GM12878 (cell line): ENCODE measurements around the gene C5orf52. TPM values are rescaled to one million over a fixed set of nuclear protein-coding genes. Genes with fewer than 3 reads are reported as not detected.

Experiments used
- ATAC-seq: fragments of 200-7000 bp; cut with Tn5 transposase; 3 replicates; pipeline ENCODE4 v1.9.1; 2020; ENCODE audit warnings: mild to moderate bottlenecking, moderate library complexity
- BruUV-seq: library from RNA; stranded (reverse); fragments of 400-500 nt; replicated peaks from 2 replicates; lab custom pipeline; 2021; lab: Mats Ljungman, UMichigan
- CTCF ChIA-PET: fragments of 300-600 bp; sonication (Branson Sonifier 250); formaldehyde crosslinking; extraction: SDS; loops from one replicate; lab custom pipeline; 2021; ENCODE audit warnings: inconsistent platforms; lab: Yijun Ruan, JAX
- POLR2A ChIA-PET: fragments of 350-600 bp; formaldehyde crosslinking; extraction: SDS; loops from one replicate; lab custom pipeline; 2021; ENCODE audit warnings: inconsistent platforms; lab: Charles Lee
- RAD21 ChIA-PET: fragments of 300-600 bp; sonication (Branson Sonifier 250); formaldehyde crosslinking; loops from one replicate; lab custom pipeline; 2023; ENCODE audit warnings: antibody characterized with exemption; ENCODE audit not compliant: unreplicated experiment; lab: Charles Lee
- SMC1A ChIA-PET: fragments of 300-600 bp; sonication (Branson Sonifier 250); formaldehyde crosslinking; loops from one replicate; lab custom pipeline; 2023; ENCODE audit not compliant: unreplicated experiment, uncharacterized antibody; lab: Charles Lee
- DNase-seq: peaks from one replicate; pipeline ENCODE4 v3.0.0-alpha.2; 2011; ENCODE audit warnings: low read depth, low spot score
- FAIRE-seq: peaks from 3 replicates; lab custom pipeline; 2011; peaks lifted over from hg19 to GRCh38; lab: Jason Lieb, UNC
- H2AFZ ChIP-seq: 2 replicates; pipeline ENCODE4 v1.6.0; 2011; ENCODE audit warnings: low read depth, low read length, control low read depth; ENCODE audit not compliant: control insufficient read depth
- H3K27ac ChIP-seq: 2 replicates; pipeline ENCODE4 v1.5.1; 2011; ENCODE audit warnings: control low read depth; ENCODE audit not compliant: control insufficient read depth, insufficient read depth
- H3K27me3 ChIP-seq, 2 experiments: replicated peaks in 1 of 2; 2 replicates each; pipeline versions ENCODE4 v1.6.0 to v1.6.1; 2011; ENCODE audit warnings: low read length in 1 of 2; ENCODE audit not compliant: control insufficient read depth in 2 of 2, insufficient read depth in 2 of 2
- H3K36me3 ChIP-seq, 2 experiments: 2 replicates each; pipeline ENCODE4 v1.5.1; 2011; ENCODE audit warnings: low read length in 1 of 2; ENCODE audit not compliant: control insufficient read depth in 2 of 2, insufficient read depth in 2 of 2
- H3K4me1 ChIP-seq: 2 replicates; pipeline ENCODE4 v1.6.1; 2011; ENCODE audit warnings: mild to moderate bottlenecking, low read length, moderate library complexity, mixed read lengths; ENCODE audit not compliant: control insufficient read depth, insufficient read depth
- H3K4me2 ChIP-seq: 2 replicates; pipeline ENCODE4 v1.6.0; 2011; ENCODE audit warnings: control low read depth; ENCODE audit not compliant: control insufficient read depth, insufficient read depth
- H3K4me3 ChIP-seq: fragments of 200-600 bp; sonication (generic); 2 replicates; pipeline ENCODE4 v1.5.1; 2016
- H3K79me2 ChIP-seq: 2 replicates; pipeline ENCODE4 v1.6.0; 2011; ENCODE audit warnings: low read length; ENCODE audit not compliant: control insufficient read depth, insufficient read depth
- H3K9ac ChIP-seq: 2 replicates; pipeline ENCODE4 v1.8.0; 2011; ENCODE audit warnings: low read length, control low read depth, mixed read lengths; ENCODE audit not compliant: control insufficient read depth, insufficient read depth
- H3K9me3 ChIP-seq: replicated peaks from 3 replicates; pipeline ENCODE4 v1.5.1; 2011; ENCODE audit warnings: mild to moderate bottlenecking, low read length; ENCODE audit not compliant: control insufficient read depth, insufficient read depth
- H4K20me1 ChIP-seq: 2 replicates; pipeline ENCODE4 v1.6.0; 2011; ENCODE audit not compliant: control insufficient read depth, insufficient read depth
- BMI1 ChIP-seq: fragments of 450-650 bp; IDR thresholded peaks from 2 replicates; pipeline ENCODE4 v1.6.1; 2016; ENCODE audit warnings: mild to moderate bottlenecking, moderate library complexity, borderline replicate concordance
- CREB1 ChIP-seq: IDR thresholded peaks from 2 replicates; pipeline ENCODE4 v1.6.1; 2012; ENCODE audit warnings: low read depth, mild to moderate bottlenecking, inconsistent platforms
- FOXM1 ChIP-seq: IDR thresholded peaks from 2 replicates; pipeline ENCODE4 v1.6.1; 2012; ENCODE audit warnings: low read depth, mild to moderate bottlenecking, inconsistent platforms, low read length, moderate library complexity
- HCFC1 ChIP-seq: fragments of 150-350 bp; IDR thresholded peaks from 2 replicates; pipeline ENCODE4 v1.6.1; 2014; ENCODE audit warnings: low read length
- HDGF ChIP-seq: fragments of 450-650 bp; IDR thresholded peaks from 2 replicates; pipeline ENCODE4 v1.6.1; 2016; ENCODE audit warnings: antibody characterized with exemption
- JUNB ChIP-seq: IDR thresholded peaks from 2 replicates; pipeline ENCODE4 v1.6.1; 2016; ENCODE audit warnings: antibody characterized with exemption, mild to moderate bottlenecking
- JUND ChIP-seq: IDR thresholded peaks from 2 replicates; pipeline ENCODE4 v1.6.1; 2012; ENCODE audit warnings: low read depth, mild to moderate bottlenecking, low read length, improper control_type of control experiment, moderate library complexity
- NFIC ChIP-seq: IDR thresholded peaks from 2 replicates; pipeline ENCODE4 v1.6.1; 2012; ENCODE audit warnings: low read depth, mild to moderate bottlenecking, inconsistent platforms, low read length, moderate library complexity
- RCOR1 ChIP-seq: conservative IDR thresholded peaks from 2 replicates; pipeline ENCODE4 v1.6.1; 2012; ENCODE audit warnings: low read depth, low read length, improper control_type of control experiment
- RUNX3 ChIP-seq: IDR thresholded peaks from 2 replicates; pipeline ENCODE4 v1.6.1; 2012; ENCODE audit warnings: low read length, inconsistent platforms
- SMAD1 ChIP-seq: fragments of 450-650 bp; IDR thresholded peaks from 2 replicates; pipeline ENCODE4 v1.6.1; 2018; ENCODE audit warnings: mild to moderate bottlenecking, low read depth; ENCODE audit not compliant: partially characterized antibody
- ZBED1 ChIP-seq: IDR thresholded peaks from 2 replicates; pipeline ENCODE4 v1.6.1; 2016; ENCODE audit warnings: borderline replicate concordance
- WGBS: methylation state at CpG from one replicate; pipeline ENCODE4 v1.1.6; 2016; ENCODE audit warnings: low lambda C conversion rate; ENCODE audit not compliant: insufficient replicate concordance, insufficient coverage; ENCODE audit errors: missing lambda C conversion rate; 5-methylcytosine and 5-hydroxymethylcytosine counted together
- in situ Hi-C: fragments of 300-500 bp; cut with MboI; formaldehyde crosslinking; loops from 9 replicates; pipeline ENCODE4 v1.14.3; 2018; ENCODE audit warnings: mixed read lengths
- intact Hi-C: fragments of 100-400 bp; cut with micrococcal nuclease; formaldehyde crosslinking; loops from one replicate; pipeline ENCODE4 v1.14.2; 2022; ENCODE audit not compliant: unreplicated experiment
- polyA plus RNA-seq, 11 experiments: library from polyadenylated mRNA; depleted of rRNA in 4 of 11; unstranded in 6 of 11; stranded (reverse) in 5 of 11; fragments of >200 nt; fragmentation: Nextera tagmentation in 4 of 11; fragmentation: Illumina TruSeq in 1 of 11; extraction: Ambion mirVana in 4 of 11; extraction: Trizol in 1 of 11; gene quantifications; 1 replicate in 1 of 11; 2 replicates in 10 of 11; pipeline versions ENCODE4 v1.2.1 to v1.2.3, GENCODE V29; 2011 to 2016; ENCODE audit warnings: inconsistent platforms in 2 of 11, missing spikeins in 2 of 11, low read depth in 1 of 11
- total RNA-seq, 4 experiments: library from RNA; depleted of rRNA in 3 of 4; stranded (reverse); fragments of >200 nt in 3 of 4; fragmentation: Illumina TruSeq in 1 of 4; extraction: Trizol in 1 of 4; gene quantifications; 2 replicates each; pipeline versions ENCODE4 v1.2.1 to v1.2.3, GENCODE V29; 2013 to 2021
- TF ChIP-seq, protein P1 (sequence below): fragments of 150-350 bp; IDR thresholded peaks from 2 replicates; pipeline ENCODE4 v1.6.1; 2014; ENCODE audit warnings: mild to moderate bottlenecking, low read depth, low read length
- TF ChIP-seq, protein P2 (sequence below): fragments of 450-650 bp; formaldehyde crosslinking; IDR thresholded peaks from 2 replicates; pipeline ENCODE4 v1.4.0; 2020; ENCODE audit warnings: mild to moderate bottlenecking, moderate library complexity

Gene C5orf52
- total and polyA plus RNA-seq, 10 of the 15 experiments (the other 5 are each of a cell fraction or from before 2014, with no cell fraction given): not detected

DNA sequence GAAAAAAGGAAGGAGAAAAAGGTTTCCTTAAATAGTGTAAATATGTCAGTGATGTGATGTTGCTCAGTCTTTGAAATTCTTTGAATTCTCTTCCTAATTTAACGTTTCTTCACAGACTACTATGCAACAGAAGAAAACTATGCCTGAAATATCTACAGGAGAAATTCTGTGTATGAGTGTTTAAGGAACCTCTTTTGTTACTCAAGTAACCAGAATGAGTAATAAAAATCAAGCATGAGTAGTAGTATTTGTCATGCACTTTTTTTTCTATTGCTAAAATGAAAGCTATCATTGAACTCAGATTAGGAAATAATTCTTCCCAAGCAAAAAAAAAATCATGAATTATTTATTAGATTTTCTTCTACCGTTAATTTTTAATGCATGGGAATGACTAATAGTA, 39.5 kb downstream of the C5orf52 start:
- ChIA-PET RAD21 (no interaction called here), CTCF (interaction anchor here (1.1 kb wide), 1 partner anchor 279 kb away, joined by 3 read pairs; no protein-coding TSS in a partner anchor), SMC1A (interaction anchor here (1.0 to 1.6 kb wide), 2 partner anchors 10 to 32 kb away, joined by 3 to 4 read pairs; partner anchors contain the start of gene LSM11), POLR2A (no interaction called here)
- no peaks in the 10 kb centered on the region for H3K27me3 ChIP-seq
- no peak overlapping the region for H2AFZ ChIP-seq
- intact Hi-C loops: no loop called here
- no peaks in the 10 kb centered on the region for H3K9me3 ChIP-seq
- no TSS peak for BruUV-seq
- H3K27ac ChIP-seq: no peak overlapping the region
- TF ChIP-seq, protein P1, sequence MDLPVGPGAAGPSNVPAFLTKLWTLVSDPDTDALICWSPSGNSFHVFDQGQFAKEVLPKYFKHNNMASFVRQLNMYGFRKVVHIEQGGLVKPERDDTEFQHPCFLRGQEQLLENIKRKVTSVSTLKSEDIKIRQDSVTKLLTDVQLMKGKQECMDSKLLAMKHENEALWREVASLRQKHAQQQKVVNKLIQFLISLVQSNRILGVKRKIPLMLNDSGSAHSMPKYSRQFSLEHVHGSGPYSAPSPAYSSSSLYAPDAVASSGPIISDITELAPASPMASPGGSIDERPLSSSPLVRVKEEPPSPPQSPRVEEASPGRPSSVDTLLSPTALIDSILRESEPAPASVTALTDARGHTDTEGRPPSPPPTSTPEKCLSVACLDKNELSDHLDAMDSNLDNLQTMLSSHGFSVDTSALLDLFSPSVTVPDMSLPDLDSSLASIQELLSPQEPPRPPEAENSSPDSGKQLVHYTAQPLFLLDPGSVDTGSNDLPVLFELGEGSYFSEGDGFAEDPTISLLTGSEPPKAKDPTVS: no peak
- peak; percentile 85 for TF ChIP-seq JUNB
- 0 out of 2 replicates have a peak, but pooled peaks have one; percentile 15 for TF ChIP-seq CREB1
- peak; percentile 88 for TF ChIP-seq NFIC
- no peak for TF ChIP-seq SMAD1
- TF ChIP-seq FOXM1: peak; percentile 31; the same call in 1 of the 2 replicates
- no peak for TF ChIP-seq HDGF
- TF ChIP-seq, protein P2, sequence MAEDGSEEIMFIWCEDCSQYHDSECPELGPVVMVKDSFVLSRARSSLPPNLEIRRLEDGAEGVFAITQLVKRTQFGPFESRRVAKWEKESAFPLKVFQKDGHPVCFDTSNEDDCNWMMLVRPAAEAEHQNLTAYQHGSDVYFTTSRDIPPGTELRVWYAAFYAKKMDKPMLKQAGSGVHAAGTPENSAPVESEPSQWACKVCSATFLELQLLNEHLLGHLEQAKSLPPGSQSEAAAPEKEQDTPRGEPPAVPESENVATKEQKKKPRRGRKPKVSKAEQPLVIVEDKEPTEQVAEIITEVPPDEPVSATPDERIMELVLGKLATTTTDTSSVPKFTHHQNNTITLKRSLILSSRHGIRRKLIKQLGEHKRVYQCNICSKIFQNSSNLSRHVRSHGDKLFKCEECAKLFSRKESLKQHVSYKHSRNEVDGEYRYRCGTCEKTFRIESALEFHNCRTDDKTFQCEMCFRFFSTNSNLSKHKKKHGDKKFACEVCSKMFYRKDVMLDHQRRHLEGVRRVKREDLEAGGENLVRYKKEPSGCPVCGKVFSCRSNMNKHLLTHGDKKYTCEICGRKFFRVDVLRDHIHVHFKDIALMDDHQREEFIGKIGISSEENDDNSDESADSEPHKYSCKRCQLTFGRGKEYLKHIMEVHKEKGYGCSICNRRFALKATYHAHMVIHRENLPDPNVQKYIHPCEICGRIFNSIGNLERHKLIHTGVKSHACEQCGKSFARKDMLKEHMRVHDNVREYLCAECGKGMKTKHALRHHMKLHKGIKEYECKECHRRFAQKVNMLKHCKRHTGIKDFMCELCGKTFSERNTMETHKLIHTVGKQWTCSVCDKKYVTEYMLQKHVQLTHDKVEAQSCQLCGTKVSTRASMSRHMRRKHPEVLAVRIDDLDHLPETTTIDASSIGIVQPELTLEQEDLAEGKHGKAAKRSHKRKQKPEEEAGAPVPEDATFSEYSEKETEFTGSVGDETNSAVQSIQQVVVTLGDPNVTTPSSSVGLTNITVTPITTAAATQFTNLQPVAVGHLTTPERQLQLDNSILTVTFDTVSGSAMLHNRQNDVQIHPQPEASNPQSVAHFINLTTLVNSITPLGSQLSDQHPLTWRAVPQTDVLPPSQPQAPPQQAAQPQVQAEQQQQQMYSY (CRISPR knock-in tag): no peak
- peak; percentile 19; the same call in 1 of the 2 replicates for TF ChIP-seq RUNX3
- TF ChIP-seq JUND: no peak
- peak; percentile 46; the same call in 1 of the 2 replicates for TF ChIP-seq ZBED1
- no peak for TF ChIP-seq RCOR1
- TF ChIP-seq BMI1: no peak
- no peak for TF ChIP-seq HCFC1
- no peaks in the 10 kb centered on the region for H4K20me1 ChIP-seq
- FAIRE-seq (peak; percentile 23), DNase-seq (no peak), ATAC-seq (peak; percentile 60)
- in situ Hi-C loops: no loop called here
- H3K4me2 ChIP-seq: no peak overlapping the region
- H3K36me3 ChIP-seq: no peaks in the 10 kb centered on the region
- H3K79me2 ChIP-seq: no peaks in the 10 kb centered on the region
- H3K4me1 ChIP-seq: no peaks in the 10 kb centered on the region
- H3K4me3 ChIP-seq: no peak overlapping the region
- H3K9ac ChIP-seq: no peak overlapping the region
- WGBS: 6% methylated on average over 2 of the region's 2 CpGs
